Activated CD8-positive, alpha-beta memory T cell treated with anti-CD3 and anti-CD28 coated beads, Interleukin-2, amount 10 ng/mL, durations not matched to agents 7 days and 5 days (primary cell): ENCODE results near the gene RIMS4. TPM values are rescaled to one million over a fixed set of nuclear protein-coding genes. Genes with fewer than 3 reads are reported as not detected.

Experiments used
- ATAC-seq: fragments of 150-1000 bp; cut with Tn5 transposase; one replicate; pipeline ENCODE4 v1.10.0; 2021; ENCODE audit warnings: moderate library complexity
- CTCF ChIA-PET: fragments of 350-600 bp; sonication (Branson Sonifier 250); formaldehyde crosslinking; loops from one replicate; lab custom pipeline; 2021; ENCODE audit warnings: antibody characterized with exemption; lab: Charles Lee
- DNase-seq: peaks from one replicate; pipeline ENCODE4 v3.0.0-alpha.2; 2020
- H3K27ac Mint-ChIP-seq: one replicate; pipeline ENCODE4 v1.8.0; 2021; ENCODE audit warnings: mild to moderate bottlenecking, mixed read lengths
- H3K27me3 Mint-ChIP-seq: one replicate; pipeline ENCODE4 v1.8.0; 2021; ENCODE audit warnings: mixed read lengths
- H3K36me3 Mint-ChIP-seq: one replicate; pipeline ENCODE4 v1.8.0; 2021; ENCODE audit warnings: mild to moderate bottlenecking, mixed read lengths
- H3K4me1 Mint-ChIP-seq: one replicate; pipeline ENCODE4 v1.8.0; 2021; ENCODE audit warnings: mixed read lengths
- H3K4me3 Mint-ChIP-seq: one replicate; pipeline ENCODE4 v1.8.0; 2021; ENCODE audit warnings: mild to moderate bottlenecking, moderate library complexity, mixed read lengths
- H3K9me3 Mint-ChIP-seq: one replicate; pipeline ENCODE4 v1.8.0; 2022; ENCODE audit warnings: low read depth, mixed read lengths
- total RNA-seq, 2 experiments: library from RNA; stranded (reverse); gene quantifications; one replicate each; pipeline ENCODE4 v1.2.3, GENCODE V29; 2021

The RIMS4 gene
- not detected for total RNA-seq

GRCh38 chr20:44810391-44811149, at the start of gene RIMS4:
Gene RIMS4 (minus strand): TSS chr20:44810546. CDS start chr20:44810271, 275 bp downstream.
- H3K9me3 Mint-ChIP-seq = no peaks in the 10 kb centered on the region
- H3K27ac Mint-ChIP-seq = peak within 1 kb of the TSS; percentile 10
- DNase-seq = no peak
- peaks cover 6% of the 10 kb centered on the region for H3K4me1 Mint-ChIP-seq
- CTCF ChIA-PET = no interaction called here
- ATAC-seq = peak; percentile 36
- H3K36me3 Mint-ChIP-seq = no peaks in the 10 kb centered on the region
- H3K4me3 Mint-ChIP-seq = no peak within 1 kb of the TSS
- H3K27me3 Mint-ChIP-seq = peaks cover 67% of the 10 kb centered on the region

GRCh38 chr20:44858606-44859360, 48.4 kb upstream of the RIMS4 start:
- H3K4me1 Mint-ChIP-seq = peaks cover 7% of the 10 kb centered on the region
- peaks cover 6% of the 10 kb centered on the region for H3K27me3 Mint-ChIP-seq
- no peaks in the 10 kb centered on the region for H3K36me3 Mint-ChIP-seq
- CTCF ChIA-PET = interaction anchor here (2.7 kb wide), 1 partner anchor 8 kb away, joined by 11 read pairs; no protein-coding TSS in a partner anchor
- ATAC-seq (no peak), DNase-seq (no peak)
- peaks cover 2% of the 10 kb centered on the region for H3K9me3 Mint-ChIP-seq
- H3K4me3 Mint-ChIP-seq = no peak overlapping the region
- H3K27ac Mint-ChIP-seq = no peak overlapping the region

DNA sequence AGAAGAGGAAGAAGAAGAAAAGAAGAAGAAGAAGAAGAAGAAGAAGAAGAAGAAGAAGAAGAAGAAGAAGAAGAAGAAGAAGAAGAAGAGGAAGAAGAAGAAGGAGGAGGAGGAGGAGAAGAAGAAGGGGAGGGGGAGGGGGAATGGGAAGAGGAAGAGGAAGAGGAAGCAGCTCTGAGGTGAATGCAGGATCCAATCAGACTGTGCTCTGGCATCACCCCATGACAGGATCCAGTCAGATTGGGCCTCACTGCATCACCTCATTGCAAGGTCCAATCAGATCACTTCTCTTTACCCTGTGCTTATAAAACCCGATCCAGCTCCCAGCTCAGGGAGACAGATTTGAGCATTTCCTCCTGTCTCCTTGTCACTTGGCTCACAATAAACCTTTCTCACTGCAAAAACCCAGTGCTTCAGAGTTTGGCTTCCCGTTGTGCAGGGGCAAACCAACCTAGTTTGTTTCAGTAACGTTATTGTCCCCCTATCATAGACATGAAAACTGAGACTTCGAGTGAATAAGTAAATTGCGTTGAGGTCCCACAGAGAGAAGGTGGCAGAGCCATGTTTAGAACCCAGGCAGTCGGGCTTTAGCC, 46.6 kb upstream of the RIMS4 start:
- Mint-ChIP-seq H3K4me3 (no peak overlapping the region), H3K27me3 (peaks cover 9% of the 10 kb centered on the region), H3K4me1 (peaks cover 7% of the 10 kb centered on the region), H3K9me3 (peaks cover 2% of the 10 kb centered on the region), H3K36me3 (no peaks in the 10 kb centered on the region), H3K27ac (no peak overlapping the region)
- CTCF ChIA-PET = interaction anchor here (0.7 to 2.7 kb wide), 2 partner anchors 10 to 174 kb away, joined by 3 to 11 read pairs; no protein-coding TSS in a partner anchor
- ATAC-seq = no peak
- DNase-seq = no peak

DNA sequence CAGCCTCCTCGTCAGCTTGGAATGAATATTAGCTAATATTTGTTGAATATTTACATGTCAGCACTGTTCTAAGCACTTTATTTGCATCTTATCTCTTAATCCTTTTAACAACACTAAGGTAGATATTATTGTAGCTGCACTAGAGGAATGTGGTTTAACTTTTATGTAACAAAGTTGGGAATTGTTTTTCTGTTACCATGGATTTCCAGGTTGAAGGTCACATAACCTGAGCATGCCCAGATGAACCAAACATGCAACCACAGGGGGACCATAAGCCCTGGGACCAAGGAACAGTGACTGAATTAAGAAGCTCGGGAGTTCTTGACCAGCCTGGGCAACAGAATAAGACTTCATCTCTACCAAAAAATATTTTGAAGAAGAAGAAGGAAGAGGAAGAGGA, 46.1 kb upstream of the RIMS4 start:
- no peak overlapping the region for H3K27ac Mint-ChIP-seq
- peaks cover 9% of the 10 kb centered on the region for H3K27me3 Mint-ChIP-seq
- H3K36me3 Mint-ChIP-seq = no peaks in the 10 kb centered on the region
- H3K4me3 Mint-ChIP-seq = no peak overlapping the region
- no peak for DNase-seq
- no peak for ATAC-seq
- H3K4me1 Mint-ChIP-seq = peaks cover 7% of the 10 kb centered on the region
- CTCF ChIA-PET = interaction anchor here (0.7 to 2.7 kb wide), 2 partner anchors 10 to 173 kb away, joined by 3 to 11 read pairs; no protein-coding TSS in a partner anchor
- H3K9me3 Mint-ChIP-seq = peaks cover 2% of the 10 kb centered on the region

- no peak overlapping the region for H3K4me3 Mint-ChIP-seq
- no peaks in the 10 kb centered on the region for H3K9me3 Mint-ChIP-seq
- no peaks in the 10 kb centered on the region for H3K36me3 Mint-ChIP-seq
- H3K27ac Mint-ChIP-seq = no peak overlapping the region
- ATAC-seq = no peak
- CTCF ChIA-PET = interaction anchor here (1.3 kb wide), 1 partner anchor 16 kb away, joined by 3 read pairs; no protein-coding TSS in a partner anchor
- peaks cover 20% of the 10 kb centered on the region for H3K27me3 Mint-ChIP-seq
- peaks cover under 1% of the 10 kb centered on the region for H3K4me1 Mint-ChIP-seq
- no peak for DNase-seq
Observed at GRCh38 chr20:44851545-44851944, 41.2 kb upstream of the RIMS4 start.

- H3K4me1 Mint-ChIP-seq = no peaks in the 10 kb centered on the region
- CTCF ChIA-PET = no interaction called here
- no peak overlapping the region for H3K27ac Mint-ChIP-seq
- no peak for DNase-seq
- H3K36me3 Mint-ChIP-seq = no peaks in the 10 kb centered on the region
- H3K4me3 Mint-ChIP-seq = no peak overlapping the region
- ATAC-seq = no peak
- peaks cover 20% of the 10 kb centered on the region for H3K27me3 Mint-ChIP-seq
- H3K9me3 Mint-ChIP-seq = no peaks in the 10 kb centered on the region
Observed at GRCh38 chr20:44850837-44851236, 40.5 kb upstream of the RIMS4 start.

- Mint-ChIP-seq H3K27me3 (peaks cover 20% of the 10 kb centered on the region), H3K9me3 (no peaks in the 10 kb centered on the region), H3K27ac (no peak overlapping the region), H3K4me1 (no peaks in the 10 kb centered on the region), H3K4me3 (no peak overlapping the region), H3K36me3 (no peaks in the 10 kb centered on the region)
- DNase-seq = no peak
- no peak for ATAC-seq
- CTCF ChIA-PET = no interaction called here
Observed at GRCh38 chr20:44850272-44850671, 39.9 kb upstream of the RIMS4 start.

DNA sequence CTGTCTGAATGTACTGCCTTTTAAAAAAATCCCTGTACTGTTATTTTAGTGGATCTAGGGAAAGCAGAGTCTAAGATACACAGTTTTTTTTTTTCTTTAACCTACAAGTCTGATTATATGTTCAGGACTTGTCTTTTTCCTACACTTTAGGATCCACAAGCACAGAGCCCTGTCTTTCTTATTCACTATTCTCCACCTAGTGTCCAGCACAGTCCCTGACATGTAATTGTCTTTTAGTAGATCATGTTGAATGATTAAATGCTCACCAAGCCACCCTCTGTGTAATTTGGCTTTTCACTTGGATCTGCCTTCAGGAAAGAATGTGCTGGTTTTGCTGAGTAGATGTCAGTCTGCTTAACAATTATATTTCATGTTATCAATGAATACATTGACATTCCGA, 39.4 kb upstream of the RIMS4 start:
- H3K9me3 Mint-ChIP-seq = no peaks in the 10 kb centered on the region
- CTCF ChIA-PET = no interaction called here
- H3K36me3 Mint-ChIP-seq = no peaks in the 10 kb centered on the region

DNA sequence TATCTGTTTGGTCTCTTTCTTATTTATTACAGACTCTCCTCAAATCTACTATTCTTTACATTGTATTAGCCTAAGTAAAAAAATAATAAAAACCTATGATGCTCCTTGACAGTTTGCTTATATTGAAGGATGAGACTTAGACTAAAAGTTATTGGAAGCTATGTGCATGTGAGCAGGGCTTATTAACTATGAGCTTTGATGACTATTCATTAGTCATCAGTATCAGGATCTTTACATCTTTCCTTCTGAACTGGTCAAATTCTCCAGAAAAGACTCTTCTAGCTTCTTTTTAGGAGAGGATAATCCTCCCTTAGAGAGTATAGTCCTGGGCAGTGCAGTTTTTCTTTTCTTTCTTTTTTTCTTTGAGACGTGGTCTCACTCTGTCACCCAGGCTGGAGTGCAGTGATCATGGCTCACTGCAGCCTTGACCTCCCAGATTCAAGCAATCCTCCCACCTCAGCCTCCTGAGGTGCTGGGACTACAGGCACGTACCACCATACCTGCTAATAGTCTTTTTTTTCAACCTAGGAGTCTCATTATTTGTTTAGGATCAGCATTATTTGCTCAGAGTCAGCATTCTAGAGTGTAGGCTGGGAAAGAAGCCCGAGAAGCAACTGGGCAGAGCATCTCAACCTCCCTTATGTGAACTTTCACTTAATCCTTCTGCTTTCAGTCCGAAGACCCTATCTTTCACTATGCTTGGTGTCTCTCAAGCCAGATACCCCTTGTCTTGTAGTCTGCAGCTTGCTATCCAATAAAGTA, 38.1 kb upstream of the RIMS4 start:
- Mint-ChIP-seq H3K27me3 (peaks cover 18% of the 10 kb centered on the region), H3K36me3 (no peaks in the 10 kb centered on the region), H3K27ac (no peak overlapping the region), H3K4me3 (no peak overlapping the region), H3K4me1 (no peaks in the 10 kb centered on the region), H3K9me3 (peaks cover under 1% of the 10 kb centered on the region)
- DNase-seq (no peak), ATAC-seq (no peak)
- CTCF ChIA-PET = no interaction called here

More for the DNA sequence above, 39.4 kb upstream of the RIMS4 start:
- DNase-seq = no peak
- H3K4me1 Mint-ChIP-seq = no peaks in the 10 kb centered on the region
- no peak for ATAC-seq
- no peak overlapping the region for H3K27ac Mint-ChIP-seq
- H3K4me3 Mint-ChIP-seq = no peak overlapping the region
- H3K27me3 Mint-ChIP-seq = peaks cover 21% of the 10 kb centered on the region

GRCh38 chr20:44843876-44844275, 33.5 kb upstream of the RIMS4 start:
- H3K27ac Mint-ChIP-seq = no peak overlapping the region
- CTCF ChIA-PET = no interaction called here

DNA sequence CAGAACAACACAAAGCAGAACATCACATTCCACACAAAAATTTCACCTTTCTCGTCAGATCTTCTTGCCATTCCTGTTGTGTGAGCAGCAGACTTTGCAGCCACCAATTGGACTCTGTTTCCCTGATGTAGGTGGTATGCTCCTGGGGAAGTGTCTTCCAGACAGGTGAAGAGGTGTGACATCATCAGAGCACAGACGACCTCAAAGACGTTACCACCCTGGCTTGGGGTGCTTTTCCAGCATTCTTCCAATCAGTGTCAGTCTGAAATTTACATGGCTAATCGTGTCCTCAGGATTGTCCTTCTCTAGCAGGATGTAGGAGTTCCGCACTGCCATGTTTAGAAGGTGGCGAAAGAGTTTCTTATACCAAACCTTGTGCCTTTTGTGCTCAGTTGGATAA, 31.6 kb upstream of the RIMS4 start:
- peaks cover 31% of the 10 kb centered on the region for H3K27me3 Mint-ChIP-seq
- H3K4me3 Mint-ChIP-seq = no peak overlapping the region

More at GRCh38 chr20:44843876-44844275, 33.5 kb upstream of the RIMS4 start:
- peaks cover 31% of the 10 kb centered on the region for H3K27me3 Mint-ChIP-seq
- H3K36me3 Mint-ChIP-seq = no peaks in the 10 kb centered on the region
- H3K4me1 Mint-ChIP-seq = no peaks in the 10 kb centered on the region
- H3K9me3 Mint-ChIP-seq = peaks cover 2% of the 10 kb centered on the region
- H3K4me3 Mint-ChIP-seq = no peak overlapping the region
- DNase-seq (no peak), ATAC-seq (no peak)

GRCh38 chr20:44840826-44841225, 30.5 kb upstream of the RIMS4 start:
- Mint-ChIP-seq H3K4me1 (no peaks in the 10 kb centered on the region), H3K36me3 (no peaks in the 10 kb centered on the region), H3K9me3 (peaks cover 2% of the 10 kb centered on the region), H3K27ac (no peak overlapping the region), H3K4me3 (no peak overlapping the region), H3K27me3 (peaks cover 31% of the 10 kb centered on the region)
- ATAC-seq (no peak), DNase-seq (no peak)
- CTCF ChIA-PET = no interaction called here

More for the DNA sequence above, 31.6 kb upstream of the RIMS4 start:
- CTCF ChIA-PET = no interaction called here
- Mint-ChIP-seq H3K36me3 (no peaks in the 10 kb centered on the region), H3K9me3 (peaks cover 2% of the 10 kb centered on the region), H3K27ac (no peak overlapping the region), H3K4me1 (no peaks in the 10 kb centered on the region)
- ATAC-seq (no peak), DNase-seq (no peak)

- Mint-ChIP-seq H3K4me1 (no peaks in the 10 kb centered on the region), H3K27ac (no peak overlapping the region), H3K27me3 (peaks cover 32% of the 10 kb centered on the region), H3K4me3 (no peak overlapping the region), H3K36me3 (no peaks in the 10 kb centered on the region), H3K9me3 (peaks cover 2% of the 10 kb centered on the region)
- ATAC-seq (no peak), DNase-seq (no peak)
- CTCF ChIA-PET = interaction anchor here (0.6 to 0.7 kb wide), 2 partner anchors 85 to 577 kb away, joined by 3 to 4 read pairs; no protein-coding TSS in a partner anchor
Observed at GRCh38 chr20:44839481-44839880, 29.1 kb upstream of the RIMS4 start.
